ENCODE data around the gene PAX7.

Gene PAX7

GRCh38 chr1:18707696-18708257 lies 77.1 kb downstream of the PAX7 start:
- TF ChIP-seq CTCF (conservative IDR thresholded peaks at IDR 0.05) = no peak
- H3K27ac ChIP-seq = no peak overlapping the region

- TF ChIP-seq CTCF (conservative IDR thresholded peaks at IDR 0.05) = no peak
- no peak overlapping the region for H3K27ac ChIP-seq
Measured at GRCh38 chr1:18710002-18710401, 79.4 kb downstream of the PAX7 start.

GRCh38 chr1:18711003-18711402 lies 80.4 kb downstream of the PAX7 start:
- no peak overlapping the region for H3K27ac ChIP-seq
- TF ChIP-seq CTCF (conservative IDR thresholded peaks at IDR 0.05) = no peak

- no peak overlapping the region for H3K27ac ChIP-seq
- TF ChIP-seq CTCF (conservative IDR thresholded peaks at IDR 0.05) = no peak
Measured at GRCh38 chr1:18711536-18712251, 81.0 kb downstream of the PAX7 start.

GRCh38 chr1:18712252-18712600 lies 81.6 kb downstream of the PAX7 start:
- H3K27ac ChIP-seq = no peak overlapping the region
- no peak for TF ChIP-seq CTCF (conservative IDR thresholded peaks at IDR 0.05)

GRCh38 chr1:18714404-18715175 lies 83.9 kb downstream of the PAX7 start:
- TF ChIP-seq CTCF (conservative IDR thresholded peaks at IDR 0.05) = no peak
- no peak overlapping the region for H3K27ac ChIP-seq

- H3K27ac ChIP-seq = no peak overlapping the region
- no peak for TF ChIP-seq CTCF (conservative IDR thresholded peaks at IDR 0.05)
Measured at GRCh38 chr1:18716112-18716784, 85.6 kb downstream of the PAX7 start.

All from VCaP (cell line).